IMR-90 (cell line): Measurements from ENCODE around the gene MFSD12. TPM values are rescaled to one million over a fixed set of nuclear protein-coding genes. Genes with fewer than 3 reads are reported as not detected.

Experiments used
- ATAC-seq: fragments of 200-7000 bp; cut with Tn5 transposase; 2 replicates; pipeline ENCODE4 v1.9.1; 2020; ENCODE audit warnings: low read depth, mild to moderate bottlenecking, moderate library complexity
- BruUV-seq: library from RNA; stranded (reverse); fragments of 400-500 nt; replicated peaks from 2 replicates; lab custom pipeline; 2021; lab: Mats Ljungman, UMichigan
- CTCF ChIA-PET: fragments of 300-600 bp; formaldehyde crosslinking; extraction: SDS; loops from one replicate; lab custom pipeline; 2021; ENCODE audit warnings: antibody characterized with exemption; lab: Yijun Ruan, JAX
- POLR2A ChIA-PET: fragments of 300-600 bp; sonication (Branson Sonifier 250); formaldehyde crosslinking; loops from one replicate; lab custom pipeline; 2022; ENCODE audit warnings: antibody characterized with exemption; ENCODE audit not compliant: unreplicated experiment; lab: Charles Lee
- DNase-seq: peaks from one replicate; pipeline ENCODE4 v3.0.0; 2013
- H2AFZ ChIP-seq: replicated peaks from 2 replicates; pipeline ENCODE3; 2013; ENCODE audit warnings: low read length, mild to moderate bottlenecking; ENCODE audit not compliant: poor library complexity
- H2AK5ac ChIP-seq: 2 replicates; pipeline ENCODE4 v1.6.1; 2013; ENCODE audit warnings: low read depth, low read length, inconsistent platforms
- H2AK9ac ChIP-seq: replicated peaks from 2 replicates; pipeline ENCODE3; 2013; ENCODE audit warnings: mild to moderate bottlenecking, low read depth, low read length, moderate library complexity; ENCODE audit not compliant: poor library complexity
- H2BK120ac ChIP-seq: 2 replicates; pipeline ENCODE4 v1.6.1; 2013; ENCODE audit warnings: low read depth, low read length, inconsistent platforms
- H2BK15ac ChIP-seq: 3 replicates; pipeline ENCODE4 v1.6.1; 2013; ENCODE audit warnings: low read depth, low read length, inconsistent platforms
- H2BK20ac ChIP-seq: 2 replicates; pipeline ENCODE4 v1.6.1; 2013; ENCODE audit warnings: low read depth, mild to moderate bottlenecking, inconsistent platforms, low read length, moderate library complexity
- H2BK5ac ChIP-seq: 2 replicates; pipeline ENCODE4 v1.6.1; 2013; ENCODE audit warnings: mild to moderate bottlenecking, low read depth, low read length, inconsistent platforms; ENCODE audit not compliant: poor library complexity, severe bottlenecking
- H3K14ac ChIP-seq: replicated peaks from 2 replicates; pipeline ENCODE4 v1.6.1; 2013; ENCODE audit warnings: low read depth, low read length, inconsistent platforms
- H3K18ac ChIP-seq: 2 replicates; pipeline ENCODE4 v1.6.1; 2013; ENCODE audit warnings: low read depth, low read length, control low read depth
- H3K23ac ChIP-seq: 2 replicates; pipeline ENCODE4 v1.6.1; 2013; ENCODE audit warnings: low read depth, low read length, inconsistent platforms
- H3K27ac ChIP-seq: 2 replicates; pipeline ENCODE4 v1.5.1; 2013; ENCODE audit warnings: mild to moderate bottlenecking, control low read depth, low read length; ENCODE audit not compliant: insufficient read depth
- H3K27me3 ChIP-seq: 2 replicates; pipeline ENCODE4 v1.6.1; 2013; ENCODE audit warnings: low read length; ENCODE audit not compliant: control insufficient read depth, insufficient read depth
- H3K36me3 ChIP-seq: 2 replicates; pipeline ENCODE4 v1.6.1; 2013; ENCODE audit warnings: low read length, mixed read lengths; ENCODE audit not compliant: control insufficient read depth, insufficient read depth
- H3K4ac ChIP-seq: 2 replicates; pipeline ENCODE4 v1.6.1; 2013; ENCODE audit warnings: low read depth, low read length, inconsistent platforms
- H3K4me1 ChIP-seq: 2 replicates; pipeline ENCODE4 v1.6.1; 2013; ENCODE audit warnings: low read length, mixed read lengths; ENCODE audit not compliant: control insufficient read depth, insufficient read depth
- H3K4me2 ChIP-seq: 2 replicates; pipeline ENCODE4 v1.6.1; 2013; ENCODE audit warnings: low read depth, mild to moderate bottlenecking, control low read depth, low read length, moderate library complexity
- H3K4me3 ChIP-seq: 2 replicates; pipeline ENCODE4 v1.5.1; 2013; ENCODE audit warnings: low read depth, mild to moderate bottlenecking, control low read depth, low read length, moderate library complexity; ENCODE audit not compliant: insufficient read depth
- H3K56ac ChIP-seq: 2 replicates; pipeline ENCODE4 v1.6.1; 2013; ENCODE audit warnings: low read length, inconsistent platforms; ENCODE audit not compliant: insufficient read depth; ENCODE audit errors: extremely low read depth
- H3K79me1 ChIP-seq, 2 experiments: 2 replicates each; pipeline ENCODE4 v1.6.1; 2013; ENCODE audit warnings: low read length in 2 of 2, inconsistent platforms in 1 of 2, low read depth in 1 of 2
- H3K9ac ChIP-seq: 2 replicates; pipeline ENCODE4 v1.6.1; 2013; ENCODE audit warnings: low read depth, low read length, control low read depth
- H3K9me1 ChIP-seq: 2 replicates; pipeline ENCODE4 v1.6.1; 2013; ENCODE audit warnings: low read length, inconsistent platforms; ENCODE audit not compliant: insufficient read depth
- H3K9me3 ChIP-seq: 2 replicates; pipeline ENCODE4 v1.6.1; 2013; ENCODE audit warnings: low read length; ENCODE audit not compliant: control insufficient read depth, insufficient read depth
- H4K20me1 ChIP-seq: 2 replicates; pipeline ENCODE4 v1.6.1; 2013; ENCODE audit warnings: low read length, inconsistent platforms; ENCODE audit not compliant: insufficient read depth
- H4K5ac ChIP-seq: 2 replicates; pipeline ENCODE4 v1.6.1; 2013; ENCODE audit warnings: mild to moderate bottlenecking, low read depth, low read length, control low read depth
- H4K8ac ChIP-seq, 2 experiments: 2 replicates each; pipeline ENCODE4 v1.6.1; 2013; ENCODE audit warnings: low read depth in 2 of 2, low read length in 2 of 2, control low read depth in 1 of 2, inconsistent platforms in 1 of 2
- H4K91ac ChIP-seq: 2 replicates; pipeline ENCODE4 v1.6.1; 2013; ENCODE audit warnings: low read depth, low read length, inconsistent platforms; ENCODE audit not compliant: insufficient read depth
- POLR2A ChIP-seq: IDR thresholded peaks from 2 replicates; pipeline ENCODE4 v1.6.1; 2012; ENCODE audit warnings: mild to moderate bottlenecking, low read depth, low read length
- WGBS, 2 experiments: methylation state at CpG; one replicate each; pipeline versions ENCODE4 v1.1.5 to v1.1.7; 2013; ENCODE audit warnings: missing lambda C conversion rate in 2 of 2; ENCODE audit not compliant: insufficient read length in 1 of 2; ENCODE audit errors: extremely low coverage in 2 of 2; 5-methylcytosine and 5-hydroxymethylcytosine counted together
- dilution Hi-C: fragments of 300-500 bp; cut with HindIII; formaldehyde crosslinking; loops from one replicate; pipeline ENCODE4 v1.14.3; 2018; ENCODE audit warnings: low sequenced_read_pairs; ENCODE audit not compliant: unreplicated experiment
- in situ Hi-C: fragments of 300-500 bp; cut with MboI; formaldehyde crosslinking; loops from 3 replicates; pipeline ENCODE4 v1.14.3; 2019; ENCODE audit warnings: low sequenced_read_pairs, inconsistent platforms, mixed read lengths
- intact Hi-C: fragments of 100-400 bp; cut with micrococcal nuclease; formaldehyde crosslinking; loops from 2 replicates; pipeline ENCODE4 v1.10.0; 2022
- polyA plus RNA-seq, 3 experiments: library from polyadenylated mRNA; depleted of rRNA; stranded (reverse); fragments of >200 nt; gene quantifications; 2 replicates each; pipeline ENCODE4 v1.2.3, GENCODE V29; 2012; ENCODE audit warnings: low replicate concordance in 1 of 3
- total RNA-seq: library from RNA; depleted of rRNA; stranded (reverse); fragments of >200 nt; gene quantifications from 2 replicates; pipeline ENCODE4 v1.2.3, GENCODE V29; 2012
- TF ChIP-seq, protein P1 (sequence below): fragments of 150-350 bp; IDR thresholded peaks from 2 replicates; pipeline ENCODE4 v1.6.1; 2017; ENCODE audit warnings: mild to moderate bottlenecking, antibody characterized with exemption, low read length, low read depth

MFSD12 gene
- total and polyA plus RNA-seq, 2 of the 4 experiments (the other 2 are of a cell fraction) = 20.4 to 77.2 TPM

DNA sequence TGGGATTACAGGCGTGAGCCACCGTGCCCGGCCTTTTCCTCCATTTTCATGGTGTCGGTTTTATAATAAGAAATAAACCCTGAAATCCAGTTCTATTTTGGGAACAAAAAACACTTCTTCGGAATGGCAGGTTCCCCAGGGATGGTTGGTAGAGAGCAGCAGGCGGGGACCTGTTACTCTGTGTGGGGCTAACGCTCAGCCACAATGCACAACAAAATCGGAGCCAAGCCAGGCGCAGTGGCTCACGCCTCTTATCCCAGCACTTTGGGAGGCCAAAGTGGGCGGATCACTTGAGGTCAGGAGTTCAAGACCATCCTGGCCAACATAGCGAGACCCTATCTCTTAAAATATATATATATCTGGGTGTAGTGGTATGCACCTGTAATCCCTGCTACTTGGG is 43.6 kb upstream of the MFSD12 start:
- Histone ChIP-seq H3K4ac (no peak overlapping the region), H2AFZ (no peak overlapping the region), H2BK15ac (no peak overlapping the region), H3K23ac (no peak overlapping the region), H3K14ac (no peak overlapping the region), H3K9me1 (no peaks in the 10 kb centered on the region), H3K36me3 (peaks cover 2% of the 10 kb centered on the region; the same call in 1 of the 2 replicates), H4K8ac (no peak overlapping the region), H3K79me1 (peaks cover 7 to 8% of the 10 kb centered on the region in 2 experiments), H4K20me1 (no peaks in the 10 kb centered on the region), H3K18ac (no peak overlapping the region), H2BK20ac (no peak overlapping the region), H2BK5ac (no peak overlapping the region), H4K91ac (no peak overlapping the region), H3K9ac (no peak overlapping the region), H3K9me3 (no peaks in the 10 kb centered on the region), H3K56ac (no peak overlapping the region), H4K5ac (no peak overlapping the region), H2BK120ac (no peak overlapping the region), H2AK9ac (no peak overlapping the region), H2AK5ac (no peak overlapping the region), H3K27me3 (no peaks in the 10 kb centered on the region), H3K4me1 (peaks cover under 1% of the 10 kb centered on the region; the same call in 1 of the 2 replicates), H3K4me2 (no peak overlapping the region), H3K27ac (no peak overlapping the region), H3K4me3 (no peak overlapping the region)
- intact Hi-C loops (no loop called here), dilution Hi-C loops (no loop called here), in situ Hi-C loops (loop anchor here (25.0 kb wide), 1 partner anchor 289 kb away; no protein-coding TSS in a partner anchor)
- POLR2A ChIA-PET = no interaction called here
- CTCF ChIA-PET = no interaction called here
- no TSS peak for BruUV-seq
- TF ChIP-seq, protein P1, sequence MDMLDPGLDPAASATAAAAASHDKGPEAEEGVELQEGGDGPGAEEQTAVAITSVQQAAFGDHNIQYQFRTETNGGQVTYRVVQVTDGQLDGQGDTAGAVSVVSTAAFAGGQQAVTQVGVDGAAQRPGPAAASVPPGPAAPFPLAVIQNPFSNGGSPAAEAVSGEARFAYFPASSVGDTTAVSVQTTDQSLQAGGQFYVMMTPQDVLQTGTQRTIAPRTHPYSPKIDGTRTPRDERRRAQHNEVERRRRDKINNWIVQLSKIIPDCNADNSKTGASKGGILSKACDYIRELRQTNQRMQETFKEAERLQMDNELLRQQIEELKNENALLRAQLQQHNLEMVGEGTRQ = no peak
- TF ChIP-seq POLR2A = no peak
- ATAC-seq (no peak), DNase-seq (no peak)
- WGBS, 2 experiments = 100% methylated on average over 1 of the region's 12 CpGs; no CpG with 5 or more reads in 1 of the 2 experiments
